ENCODE results near the gene ATF6B.

GRCh38 chr6:32163559-32164258 lies 35.7 kb upstream of the ATF6B start:
- TF ChIP-seq EP300 (IDR thresholded peaks at IDR 0.05): no peak
- peak in 1 of 4 experiments; percentile 15 for TF ChIP-seq CTCF (IDR thresholded peaks at IDR 0.05)
- no peak for TF ChIP-seq POLR2A (IDR thresholded peaks at IDR 0.05)
- no peak for TF ChIP-seq POLR2AphosphoS5 (IDR thresholded peaks at IDR 0.05)

All from gastroesophageal sphincter (tissue), 3 donors.